GM18508 (cell line): ENCODE results near the gene STRN3.

ENCODE experiments used
- ATAC-seq: cut with Tn5 transposase; IDR thresholded peaks from one replicate; pipeline ENCODE4 v1.9.1; 2021; ENCODE audit warnings: moderate number of reproducible peaks; ENCODE audit not compliant: insufficient read depth, unreplicated experiment

Gene STRN3

GRCh38 chr14:30876692-30877091 is 149.5 kb downstream of the STRN3 start:
- ATAC-seq, result no peak

- ATAC-seq, result no peak
Measured at GRCh38 chr14:30875788-30876053, 150.5 kb downstream of the STRN3 start.

GRCh38 chr14:30874999-30875787 is 151.0 kb downstream of the STRN3 start:
- ATAC-seq, result peak; percentile 8

- ATAC-seq, result peak; percentile 45
Measured at GRCh38 chr14:30874120-30874998, 151.8 kb downstream of the STRN3 start, which contains the start of gene COCH. TSS of gene COCH (plus strand) at chr14:30874559. CDS start at chr14:30874939, 380 bp downstream.

GRCh38 chr14:30873308-30874119 is 152.7 kb downstream of the STRN3 start:
- no peak for ATAC-seq

- no peak for ATAC-seq
Measured at GRCh38 chr14:30872602-30873001, 153.6 kb downstream of the STRN3 start.

- no peak for ATAC-seq
Measured at GRCh38 chr14:30869551-30870155, 156.5 kb downstream of the STRN3 start.

GRCh38 chr14:30868736-30869135 is 157.4 kb downstream of the STRN3 start:
- no peak for ATAC-seq

GRCh38 chr14:30864934-30865333 is 161.2 kb downstream of the STRN3 start:
- ATAC-seq, result no peak

GRCh38 chr14:30861200-30861599 is 165.0 kb downstream of the STRN3 start:
- no peak for ATAC-seq

- ATAC-seq, result peak; percentile 55
Measured at GRCh38 chr14:30855345-30856037, 170.7 kb downstream of the STRN3 start.

- ATAC-seq, result no peak
Measured at GRCh38 chr14:30854492-30854891, 171.7 kb downstream of the STRN3 start.

- ATAC-seq, result no peak
Measured at GRCh38 chr14:30853946-30854345, 172.2 kb downstream of the STRN3 start.

GRCh38 chr14:30849983-30850382 is 176.2 kb downstream of the STRN3 start:
- no peak for ATAC-seq

- ATAC-seq, result peak; percentile 93
Measured at GRCh38 chr14:30849354-30849753, 176.8 kb downstream of the STRN3 start.

- no peak for ATAC-seq
Measured at GRCh38 chr14:30848449-30849240, 177.5 kb downstream of the STRN3 start.
